GM18498 (cell line): Measurements from ENCODE around the gene FURIN.
"Not testable (repeated sequence)": the region's sequence is repeated elsewhere in the genome, so short reads cannot be mapped to it uniquely, and the experiment has no call there.

Experiments
- ATAC-seq: cut with Tn5 transposase; IDR thresholded peaks from one replicate; pipeline ENCODE4 v1.9.1; 2021; ENCODE audit warnings: mild to moderate bottlenecking, moderate library complexity; ENCODE audit not compliant: unreplicated experiment

Gene FURIN

DNA sequence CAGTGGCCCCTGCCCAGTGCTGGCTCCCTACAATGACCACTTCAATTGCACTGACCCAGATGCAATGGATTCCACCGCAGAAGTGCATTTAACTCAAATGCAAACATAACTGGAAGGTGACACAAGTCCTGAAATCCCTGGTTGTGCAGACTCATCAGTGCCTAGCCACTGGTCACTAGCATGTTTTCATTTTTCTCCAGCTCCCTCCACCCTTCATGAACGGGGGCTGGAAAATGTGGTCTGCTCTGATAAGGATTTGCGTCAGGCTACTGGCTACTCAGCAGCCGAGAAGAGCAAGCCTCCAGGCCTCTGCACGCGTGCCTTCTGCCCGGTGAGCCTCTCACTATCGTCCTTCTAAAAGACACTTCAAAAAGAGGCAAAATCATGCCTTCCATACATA is 27.4 kb upstream of the FURIN start:
- no peak for ATAC-seq

DNA sequence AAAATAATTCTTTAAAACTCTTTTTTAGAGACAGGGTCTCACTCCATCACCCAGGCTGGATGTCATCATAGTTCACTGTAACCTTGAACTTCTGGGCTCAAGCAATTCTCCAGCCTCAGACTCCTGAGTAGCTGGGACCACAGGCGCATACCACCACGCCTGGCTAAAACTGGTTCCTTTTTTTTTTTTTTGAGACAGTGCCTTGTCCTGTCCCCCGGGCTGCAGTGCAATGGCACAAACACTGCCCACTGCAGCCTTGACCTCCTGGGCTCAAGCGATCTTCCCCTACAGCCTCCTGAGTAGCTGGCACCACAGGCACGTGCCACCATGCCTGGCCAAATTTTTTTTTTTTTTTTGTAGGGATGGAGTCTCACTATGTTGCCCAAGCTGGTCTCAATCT is 23.7 kb upstream of the FURIN start:
- ATAC-seq: no peak

DNA sequence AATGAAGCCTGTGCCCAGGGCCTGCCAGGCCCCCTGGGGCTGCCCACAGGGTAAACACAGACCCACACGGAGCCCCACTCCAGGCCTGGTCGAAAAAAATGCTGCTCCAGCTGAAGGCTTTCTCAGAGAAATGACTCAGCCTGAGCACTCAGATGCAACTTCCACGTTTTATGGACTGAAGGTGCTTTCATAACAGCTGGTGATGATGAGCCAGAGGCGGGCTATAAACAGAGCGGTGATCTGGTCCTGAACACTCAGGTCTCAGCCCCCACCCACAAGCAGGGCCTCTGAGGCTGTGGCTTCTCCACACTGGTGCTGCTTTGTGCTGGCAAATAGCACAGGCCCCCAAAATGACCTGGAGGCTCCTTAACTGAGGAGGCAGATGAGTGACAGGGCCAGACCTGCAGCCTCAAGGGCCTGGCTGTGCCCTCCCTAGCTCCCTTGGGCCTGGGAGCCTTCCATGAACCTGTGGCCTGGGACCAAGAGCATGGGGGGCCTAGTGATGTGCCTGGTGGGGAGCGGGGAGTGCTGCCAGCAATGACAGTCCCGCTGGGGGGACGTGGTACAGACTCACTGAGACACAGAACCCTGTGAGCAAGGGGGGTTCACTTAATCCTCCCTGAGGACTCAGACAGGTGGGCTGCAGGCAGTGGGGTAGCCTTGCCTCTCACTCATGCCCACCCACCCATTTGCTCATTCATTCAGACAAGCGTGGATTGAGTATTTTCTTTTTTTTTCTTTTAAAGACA is 23.0 kb upstream of the FURIN start:
- ATAC-seq: peak; percentile 77

DNA sequence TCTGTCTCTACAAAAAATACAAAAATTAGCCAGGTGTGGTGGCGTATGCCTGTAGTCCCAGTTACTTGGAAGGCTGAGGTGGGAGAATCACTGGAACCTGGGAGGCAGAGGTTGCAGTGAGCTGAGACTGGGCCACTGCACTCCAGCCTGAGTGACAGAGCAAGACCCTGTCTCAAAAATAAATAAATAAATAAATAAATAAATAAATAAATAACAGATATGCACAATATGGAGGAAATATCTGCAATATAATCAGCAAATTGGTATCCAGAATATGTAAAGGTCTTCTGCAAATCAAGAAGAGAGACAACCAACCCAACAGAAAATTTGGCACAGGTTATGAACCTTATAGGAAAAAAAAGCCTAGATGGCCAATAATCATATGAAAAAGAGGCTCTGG is 19.0 kb upstream of the FURIN start:
- not testable (repeated sequence) for ATAC-seq

DNA sequence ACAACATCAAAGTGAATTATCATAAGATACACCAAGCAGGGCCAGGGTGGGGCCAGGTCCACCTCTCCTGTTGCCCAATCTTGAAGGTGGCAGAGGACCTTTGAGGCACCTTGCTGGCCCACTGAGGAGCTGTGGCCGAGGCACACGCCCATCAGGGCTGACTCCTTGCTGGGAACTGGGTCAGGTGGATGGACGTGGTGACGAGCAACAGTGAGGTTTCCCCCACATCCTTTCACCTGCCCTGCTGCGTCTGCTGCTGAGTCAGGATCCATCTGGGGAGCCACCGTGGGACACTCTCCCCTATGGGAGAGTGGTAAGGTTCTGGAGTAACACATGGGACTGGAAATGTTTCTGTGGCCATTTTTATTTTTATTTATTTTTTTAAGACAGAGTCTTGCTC is 17.3 kb upstream of the FURIN start:
- no peak for ATAC-seq

DNA sequence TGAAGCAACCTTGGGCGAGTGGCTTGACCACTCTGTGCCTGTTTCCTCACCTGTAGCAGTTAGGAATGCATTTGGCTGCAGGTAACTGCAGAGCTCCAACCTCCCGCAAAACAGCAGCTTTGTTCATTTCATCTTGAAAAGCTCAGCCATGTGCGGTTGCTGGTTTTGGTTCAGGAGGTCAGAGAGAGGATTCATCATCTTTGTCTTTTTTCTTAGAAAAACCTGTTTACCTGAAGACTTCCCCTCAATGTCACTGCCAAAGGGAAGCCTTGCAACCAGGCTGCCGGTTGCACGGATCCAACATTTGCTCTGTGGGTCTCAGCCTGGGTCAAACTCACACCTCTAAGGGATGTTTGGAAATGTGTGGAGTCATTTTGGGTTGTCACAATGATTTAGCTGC is 16.4 kb upstream of the FURIN start:
- no peak for ATAC-seq

DNA sequence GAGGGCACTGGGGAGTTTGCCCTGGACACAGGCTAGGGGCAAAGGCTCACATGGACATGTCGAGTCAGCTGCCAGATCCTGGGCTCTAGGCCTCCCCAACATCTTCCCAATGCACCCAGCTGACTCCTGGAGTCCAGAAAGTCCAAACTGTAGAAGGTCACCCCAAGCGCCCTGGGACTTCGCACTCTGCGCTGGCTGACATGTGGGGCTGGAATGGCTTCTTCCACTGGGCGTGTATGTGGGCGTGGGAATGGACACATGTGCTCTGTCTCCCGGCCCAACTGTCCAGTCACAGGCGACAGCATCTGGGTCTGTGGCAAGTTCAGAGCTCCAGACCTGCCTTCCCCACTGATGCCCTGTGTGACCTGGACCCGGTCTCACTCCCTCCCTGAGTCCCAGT is 13.2 kb upstream of the FURIN start:
- ATAC-seq: no peak

DNA sequence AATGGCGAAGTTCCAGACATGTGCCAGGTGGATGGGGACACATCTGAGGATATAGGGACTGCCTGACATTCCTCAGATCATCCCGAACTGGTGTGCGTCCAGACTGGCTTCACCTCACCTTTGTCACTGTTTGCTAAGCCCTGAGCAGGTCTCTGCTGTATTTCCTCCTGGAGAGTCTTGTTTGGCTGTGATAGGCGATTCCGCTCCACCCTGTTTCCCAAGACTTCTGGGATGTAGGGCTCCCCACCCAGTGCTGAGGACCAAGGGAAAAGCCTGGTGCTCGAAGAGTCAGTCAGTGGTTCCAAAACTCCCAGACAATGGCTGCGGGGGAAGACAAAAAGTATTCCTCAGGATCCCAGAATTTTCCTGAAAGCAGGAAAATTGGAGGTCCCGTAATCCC is 11.1 kb upstream of the FURIN start:
- no peak for ATAC-seq

DNA sequence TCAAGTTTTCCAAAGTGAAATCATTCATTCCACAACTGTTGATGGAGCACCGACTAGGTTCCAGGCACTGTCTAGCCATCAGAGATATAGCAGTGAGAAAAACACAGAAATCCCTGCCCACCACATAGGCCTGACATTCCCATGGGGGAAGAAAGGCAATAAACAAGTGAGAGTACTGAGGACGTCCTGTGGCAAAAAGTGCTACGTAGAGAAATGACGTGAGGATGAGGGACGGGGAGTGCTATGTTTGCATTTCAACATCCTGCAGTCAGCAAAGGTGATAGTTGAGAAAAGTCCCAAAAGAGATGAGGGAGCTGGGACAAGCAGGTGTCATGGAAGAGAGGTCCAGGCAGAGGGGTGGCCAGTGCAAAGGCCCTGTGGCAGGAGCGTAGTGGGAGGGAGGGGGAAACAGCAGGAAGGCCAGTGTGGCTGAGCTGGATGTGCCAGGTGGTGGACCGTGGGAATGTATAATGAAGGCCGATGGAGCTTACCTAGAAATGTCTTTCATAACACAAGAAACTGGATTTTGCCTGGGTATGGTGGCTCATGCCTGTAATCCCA is 10.4 kb upstream of the FURIN start:
- ATAC-seq: no peak

DNA sequence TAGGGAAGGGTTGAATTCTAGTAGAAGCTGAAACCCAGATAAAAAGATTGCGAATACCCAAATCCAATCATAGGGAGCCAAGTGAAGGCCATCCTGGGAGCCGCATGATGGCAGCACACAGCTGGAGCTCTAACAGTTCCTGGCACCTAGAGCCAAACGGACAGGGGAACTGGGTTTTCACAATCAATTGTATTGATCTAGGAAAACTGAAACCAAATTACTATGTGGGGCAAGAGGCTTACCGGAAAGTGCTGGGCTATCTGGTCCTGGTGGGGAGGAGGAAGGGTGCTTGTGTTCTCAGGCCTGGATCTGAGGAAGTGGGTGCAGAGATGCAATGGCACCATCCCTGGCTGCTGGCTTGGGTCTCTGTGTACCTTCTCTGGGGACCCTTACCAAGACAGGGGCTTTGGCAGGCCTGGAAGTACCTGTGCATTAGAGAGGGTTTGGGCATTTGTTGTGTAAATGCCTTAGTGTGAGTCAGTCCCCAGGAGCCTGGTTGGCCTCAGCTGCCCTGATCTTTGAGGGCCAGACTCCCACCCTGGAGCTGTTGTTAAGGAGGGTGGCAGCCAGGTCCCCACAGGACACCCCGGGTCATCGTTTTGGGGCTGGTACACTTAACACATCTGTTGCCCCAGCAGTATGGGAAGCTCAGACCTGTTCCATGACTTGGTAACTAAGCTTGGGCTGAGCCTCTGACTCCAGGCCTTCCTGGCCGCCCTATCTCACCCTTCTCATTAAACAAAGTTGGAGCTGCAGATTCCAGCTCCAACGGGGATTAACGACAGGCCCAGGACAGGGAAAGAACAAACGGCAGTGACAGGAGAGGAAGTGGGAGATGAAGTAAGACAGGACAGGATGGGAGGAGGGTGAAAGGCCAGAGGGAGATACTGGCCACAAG is 8.9 kb upstream of the FURIN start:
- ATAC-seq: no peak

DNA sequence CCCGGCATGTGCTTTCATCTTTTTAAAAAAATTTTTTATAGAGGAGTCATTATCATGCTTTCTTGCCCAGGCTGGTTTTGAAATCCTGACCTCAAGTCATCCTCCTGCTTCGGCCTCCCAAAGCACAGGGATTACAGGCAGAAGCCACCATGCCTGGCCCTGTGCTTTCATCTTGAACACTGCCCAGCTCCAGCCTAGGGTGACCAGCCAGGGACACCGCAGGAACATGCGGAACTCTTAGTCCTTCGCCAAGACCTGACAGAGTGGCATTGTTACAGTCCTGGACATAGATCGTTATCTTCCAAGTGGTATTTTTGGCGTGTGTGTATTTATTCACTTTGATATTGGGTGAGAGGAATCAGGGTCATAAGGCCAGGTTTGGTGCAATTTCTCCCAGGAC is 7.9 kb upstream of the FURIN start:
- ATAC-seq: no peak

DNA sequence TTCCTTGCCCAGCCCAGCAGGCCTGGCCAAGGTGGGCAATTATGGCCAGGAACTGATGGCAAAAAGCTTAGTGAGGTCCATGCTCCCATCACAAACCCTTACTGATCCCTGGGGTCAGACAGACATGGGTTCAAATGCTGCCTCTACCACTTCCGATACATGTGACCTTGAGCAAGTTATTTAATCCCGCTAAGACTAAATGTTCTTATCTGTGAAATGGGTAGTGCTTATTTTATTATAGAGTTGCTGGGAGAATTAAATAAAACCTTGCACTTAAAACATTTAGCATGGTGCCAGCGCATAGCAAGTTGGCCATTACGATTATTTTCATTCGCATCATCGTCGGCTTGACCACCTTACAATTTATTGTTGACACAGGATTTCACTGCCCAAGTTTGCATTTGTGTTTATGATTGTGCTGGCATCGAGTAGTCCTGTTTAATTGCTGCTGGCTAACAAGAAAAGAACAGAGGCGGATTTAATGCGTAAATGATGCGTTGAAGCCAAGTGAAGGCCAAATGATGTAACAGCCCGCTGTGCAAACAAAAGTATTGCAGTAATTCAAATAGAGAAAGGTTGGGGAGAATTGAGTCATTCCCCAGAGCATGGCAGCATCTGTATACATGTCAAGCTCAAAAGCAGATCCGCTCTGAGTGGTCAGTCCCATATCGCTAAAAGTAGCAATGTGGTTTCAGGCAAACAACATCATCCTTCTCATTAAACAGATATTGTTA is 7.3 kb upstream of the FURIN start:
- no peak for ATAC-seq

DNA sequence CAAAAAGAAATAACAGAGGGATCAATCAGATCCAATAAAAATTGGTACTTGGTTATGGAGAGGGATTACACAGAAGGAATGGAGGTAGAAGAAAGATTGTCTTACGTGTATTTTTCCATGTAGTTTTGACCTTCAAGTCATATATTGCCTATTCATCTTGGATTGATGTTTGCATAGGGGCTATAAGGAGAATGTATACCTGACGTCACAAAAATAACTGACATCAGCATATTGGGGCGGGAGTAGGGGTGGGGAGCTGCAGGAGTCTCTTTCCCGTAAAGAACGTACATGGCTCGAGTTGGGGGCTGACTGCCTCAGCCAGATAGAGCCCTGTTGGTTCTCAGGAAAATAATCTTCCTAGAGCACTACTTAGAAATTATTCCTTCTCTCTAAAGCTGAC is 5.9 kb upstream of the FURIN start:
- ATAC-seq: no peak

DNA sequence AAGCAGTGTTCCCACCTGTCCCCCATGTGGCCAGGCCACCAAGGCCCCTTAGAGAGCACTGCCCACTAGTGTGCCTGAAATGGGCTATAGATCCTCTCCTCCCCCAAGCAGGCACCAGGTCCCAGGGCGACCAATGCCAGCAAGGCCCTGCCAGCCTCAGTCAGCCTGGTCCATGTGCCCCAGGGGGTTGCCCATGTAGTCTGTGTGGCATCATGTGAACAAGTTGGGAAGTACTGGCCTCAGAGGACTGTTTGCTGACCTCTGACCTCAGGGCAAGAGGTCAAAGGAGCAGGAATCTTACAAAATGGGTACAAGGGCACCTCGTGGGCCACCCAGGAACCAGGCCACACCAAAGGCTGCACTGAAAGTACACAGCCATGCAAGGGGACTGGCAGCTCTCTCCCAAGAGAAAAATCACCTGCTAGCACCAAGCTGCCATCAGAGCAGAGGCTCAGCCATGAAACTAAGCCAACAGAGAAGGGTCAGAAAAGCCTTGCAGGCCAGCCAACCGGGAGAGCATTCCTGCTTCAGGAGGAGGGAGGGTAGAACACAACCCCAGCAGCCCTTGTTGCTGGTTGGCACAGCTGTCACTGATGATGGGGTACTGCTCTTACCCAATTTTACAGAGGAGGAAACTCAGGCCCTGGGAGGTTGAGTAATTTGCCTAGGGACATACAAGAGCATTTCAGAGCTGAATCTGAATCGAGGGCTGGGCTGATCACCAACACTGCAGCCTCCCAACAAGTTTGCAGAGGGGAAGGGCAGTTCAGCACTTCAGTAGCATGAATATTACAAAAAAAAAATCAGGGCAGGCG is 5.2 kb upstream of the FURIN start:
- no peak for ATAC-seq

DNA sequence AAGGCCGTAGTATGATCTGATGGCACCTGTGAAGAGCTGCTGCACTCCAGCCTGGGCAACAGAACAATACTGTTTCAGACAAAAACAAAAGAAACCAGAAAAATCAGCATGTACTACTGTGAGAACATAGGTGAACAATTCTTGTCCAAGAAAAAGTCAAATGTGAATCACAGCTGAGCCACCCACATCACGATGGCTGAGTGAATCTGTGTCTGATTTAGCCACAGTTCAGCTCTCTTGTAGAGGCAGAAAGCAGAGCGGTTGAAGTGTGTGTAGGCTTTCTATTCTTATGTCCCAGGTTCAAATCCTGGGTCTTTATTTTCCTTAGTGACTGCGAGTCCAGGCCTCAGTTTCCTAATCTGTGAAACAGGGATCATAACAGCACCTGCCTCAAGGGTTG is 4.4 kb upstream of the FURIN start:
- ATAC-seq: no peak

DNA sequence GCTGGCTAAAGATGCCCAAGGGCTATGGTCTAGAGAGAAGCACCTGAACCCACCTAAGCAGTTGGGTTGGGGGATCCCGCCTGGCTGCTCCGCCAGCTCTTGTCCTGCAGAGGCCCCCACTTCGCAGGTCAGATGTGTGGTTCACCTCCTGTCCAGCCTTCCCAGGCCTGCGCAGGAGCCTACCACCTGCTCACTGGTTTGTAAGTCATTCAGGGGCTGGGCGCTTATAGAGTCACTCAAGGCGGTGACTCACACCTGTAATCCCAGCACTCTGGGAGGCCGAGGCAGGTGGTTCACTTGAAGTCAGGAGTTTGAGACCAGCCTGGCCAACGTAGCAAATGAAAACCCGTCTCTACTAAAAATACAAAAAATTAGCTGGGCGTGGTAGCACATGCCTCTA is 3.9 kb upstream of the FURIN start:
- no peak for ATAC-seq

DNA sequence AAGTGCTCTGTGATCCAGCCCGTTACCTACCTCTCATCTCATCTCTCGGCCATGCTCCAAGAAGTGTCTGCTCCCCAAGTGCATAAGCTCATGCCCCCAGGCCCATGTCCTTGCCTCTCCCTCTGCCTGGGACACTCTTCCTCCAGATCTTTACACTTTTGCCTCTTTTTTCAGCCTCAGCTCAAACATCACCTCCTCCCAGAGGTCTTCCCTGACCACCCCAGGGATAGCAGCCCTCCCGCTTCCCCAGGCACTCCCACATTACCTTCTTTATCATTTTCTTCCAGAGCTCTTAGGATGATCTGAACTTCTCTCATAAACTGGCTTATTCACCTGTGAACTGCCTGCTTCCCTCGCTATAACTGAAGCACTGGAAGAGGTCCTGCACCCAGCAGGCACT is 2.7 kb upstream of the FURIN start:
- no peak for ATAC-seq

DNA sequence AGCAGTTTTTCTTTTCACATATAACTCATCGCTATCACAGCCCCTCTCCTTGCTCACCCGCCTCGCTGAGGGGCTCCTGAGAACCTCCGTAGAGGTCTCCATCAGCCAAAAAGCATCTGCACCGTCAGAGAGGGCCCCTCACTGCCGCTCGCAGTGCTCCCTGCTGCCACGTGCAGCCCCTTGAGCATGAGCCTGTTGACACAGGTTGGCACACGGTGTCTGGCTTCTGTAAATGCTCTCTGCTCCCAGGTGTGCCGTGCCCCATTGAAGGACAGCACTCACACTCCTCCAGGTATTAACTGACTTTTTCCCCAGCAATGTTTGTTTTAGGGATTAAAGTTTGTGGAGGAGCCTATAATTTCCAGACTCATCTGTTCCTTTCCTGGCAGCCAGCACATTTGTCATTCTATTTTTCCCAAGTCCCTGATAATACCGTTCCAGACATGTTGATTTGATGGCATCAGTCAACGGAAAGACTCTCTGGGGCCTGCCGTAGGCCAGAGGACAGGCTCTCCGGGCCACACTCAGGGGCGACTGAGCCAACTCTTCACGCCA is 2.1 kb upstream of the FURIN start:
- ATAC-seq: no peak

DNA sequence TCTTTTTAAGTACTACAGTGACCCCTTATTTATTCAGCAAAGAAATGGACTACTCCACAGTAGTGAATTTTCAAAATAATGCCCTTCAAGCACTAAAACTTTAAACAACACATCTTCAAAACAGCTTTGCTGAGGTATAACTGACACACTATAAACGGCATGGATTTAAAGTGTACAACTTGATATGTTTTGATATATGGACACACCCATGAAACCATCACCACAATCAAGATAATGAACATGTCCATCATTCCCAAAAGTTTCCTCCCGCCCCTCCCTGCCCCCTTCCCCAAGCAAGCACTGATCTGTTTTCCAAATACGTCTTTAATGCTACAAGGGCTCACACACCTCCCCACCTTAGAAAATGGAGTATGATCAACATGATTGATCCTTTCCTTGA is 1.6 kb upstream of the FURIN start:
- no peak for ATAC-seq

DNA sequence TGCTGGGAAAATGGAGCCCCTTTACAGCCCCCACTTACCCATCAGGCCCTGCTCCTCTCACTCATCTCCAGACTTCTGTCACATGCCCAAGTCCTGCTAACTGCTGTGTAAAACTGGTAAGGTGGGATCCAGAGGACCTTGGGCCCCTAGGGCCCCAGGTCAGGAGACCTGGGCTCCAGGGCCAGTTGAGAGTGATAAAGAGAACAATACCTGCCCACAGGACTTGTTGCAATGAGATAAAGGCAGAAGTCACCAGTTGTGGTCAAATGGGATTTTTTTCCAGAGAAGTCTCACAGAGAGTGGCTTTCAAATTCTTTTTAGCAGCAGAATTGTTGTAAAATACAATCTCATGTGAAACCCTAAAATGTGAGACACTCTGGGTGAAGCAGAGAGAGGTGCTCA is 753 bp downstream of the FURIN start:
- ATAC-seq: no peak
